SK-N-SH (cell line): Measurements from ENCODE around the gene ZKSCAN3.

Source experiments
- EP300 ChIP-seq, 2 experiments: IDR thresholded peaks; 2 replicates each; pipeline versions ENCODE4 v1.4.0 to v1.6.1; 2012; ENCODE audit warnings: borderline replicate concordance in 1 of 2, low read depth in 1 of 2, low read length in 1 of 2
- EZH2phosphoT487 ChIP-seq: fragments of 200-600 bp; sonication (generic); IDR thresholded peaks from 2 replicates; pipeline ENCODE4 v1.6.1; 2017; ENCODE audit warnings: low read depth, mixed run types, mild to moderate bottlenecking, antibody characterized with exemption, moderate library complexity, borderline replicate concordance
- FOXJ3 ChIP-seq: sonication (generic); formaldehyde crosslinking; IDR thresholded peaks from 2 replicates; pipeline ENCODE4 v1.5.1; 2020; ENCODE audit warnings: mild to moderate bottlenecking, missing genetic modification reagents
- GABPA ChIP-seq: IDR thresholded peaks from 2 replicates; pipeline ENCODE4 v1.4.0; 2012; ENCODE audit warnings: low read depth, mild to moderate bottlenecking
- MAX ChIP-seq: IDR thresholded peaks from 2 replicates; pipeline ENCODE4 v1.4.0; 2012; ENCODE audit warnings: low read depth
- NRF1 ChIP-seq: IDR thresholded peaks from 2 replicates; pipeline ENCODE4 v1.6.1; 2012; ENCODE audit warnings: low read depth, mild to moderate bottlenecking, low read length
- POLR2AphosphoS5 ChIP-seq: IDR thresholded peaks from 2 replicates; pipeline ENCODE4 v1.6.1; 2012; ENCODE audit warnings: low read depth, low read length
- RAD21 ChIP-seq: IDR thresholded peaks from 2 replicates; pipeline ENCODE4 v1.6.1; 2012; ENCODE audit warnings: mild to moderate bottlenecking, low read length
- REST ChIP-seq: IDR thresholded peaks from 2 replicates; pipeline ENCODE4 v1.6.1; 2012; ENCODE audit warnings: mild to moderate bottlenecking, low read depth, low read length, moderate library complexity
- SMC3 ChIP-seq: IDR thresholded peaks from 2 replicates; pipeline ENCODE4 v1.6.1; 2012; ENCODE audit warnings: low read depth, low read length, improper control_type of control experiment
- TAF1 ChIP-seq: IDR thresholded peaks from 2 replicates; pipeline ENCODE4 v1.6.1; 2012; ENCODE audit warnings: low read depth, mild to moderate bottlenecking, low read length, moderate library complexity, borderline replicate concordance
- USF1 ChIP-seq: IDR thresholded peaks from 2 replicates; pipeline ENCODE4 v1.4.0; 2012; ENCODE audit warnings: low read depth, borderline replicate concordance
- TF ChIP-seq, protein P1 (sequence below): fragments of 200-600 bp; sonication (generic); IDR thresholded peaks from 2 replicates; pipeline ENCODE4 v1.6.1; 2017; ENCODE audit warnings: antibody characterized with exemption, mild to moderate bottlenecking, moderate library complexity
- TF ChIP-seq, protein P2 (sequence below): fragments of 150-350 bp; IDR thresholded peaks from 2 replicates; pipeline ENCODE4 v1.6.1; 2017; ENCODE audit warnings: antibody characterized with exemption, low read length, low read depth, borderline replicate concordance

DNA sequence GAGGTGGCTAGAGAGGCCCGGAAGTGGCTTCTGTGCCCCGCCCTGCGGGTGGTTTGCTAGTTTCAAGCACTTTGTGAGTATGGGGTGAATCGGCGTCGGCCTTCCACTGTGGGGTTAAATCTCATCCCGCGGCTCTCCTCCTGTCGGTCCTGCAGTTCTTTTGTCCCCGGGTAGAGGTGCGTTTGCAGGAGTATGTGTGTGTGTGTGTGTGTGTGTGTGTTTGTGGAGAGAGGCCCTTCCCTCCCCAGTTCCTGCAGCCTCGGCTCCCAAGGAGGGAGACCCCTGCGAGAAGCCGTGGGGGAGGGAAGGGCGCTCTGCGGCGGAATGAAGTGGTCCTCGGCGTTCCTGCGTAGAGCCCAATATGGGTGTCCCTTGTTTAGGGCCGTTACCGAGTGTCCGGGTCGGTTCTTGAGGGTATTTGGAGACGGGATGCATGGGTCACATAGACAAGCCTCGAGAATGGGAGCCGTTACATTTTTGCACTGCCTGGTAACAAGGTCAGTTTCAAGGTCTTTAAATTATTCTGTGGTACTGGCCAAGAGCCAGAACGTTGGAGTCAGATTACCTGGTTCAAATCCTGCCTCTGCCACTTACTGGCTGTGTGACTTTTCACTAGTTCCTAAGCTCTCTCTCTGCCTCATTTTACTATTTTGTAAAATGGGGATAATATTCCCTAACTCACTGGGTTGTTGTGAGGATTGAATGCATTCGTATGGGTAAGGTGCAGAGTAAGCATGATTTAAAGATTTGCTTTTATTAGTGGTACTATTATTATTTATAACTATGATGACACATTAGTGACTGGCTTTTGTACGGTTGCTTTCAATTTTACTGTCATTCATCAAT lies at the start of gene ZKSCAN3:
- TF ChIP-seq MAX (peak; percentile 40; the same call in 1 of the 2 replicates), GABPA (peak; percentile 78), FOXJ3 (CRISPR knock-in tag) (no peak), REST (0 out of 2 replicates have a peak, but pooled peaks have one; percentile 28), NRF1 (no peak), RAD21 (no peak; the same call in none of the 2 replicates), USF1 (no peak), TAF1 (peak; percentile 70), POLR2AphosphoS5 (peak; percentile 81), EP300 (IDR thresholded peaks at IDR 0.05; ENCODE audit: borderline replicate concordance in 1 of 2, low read depth in 1 of 2, low read length in 1 of 2) (no peak), EZH2phosphoT487 (no peak), SMC3 (no peak)
- TF ChIP-seq, protein P1, sequence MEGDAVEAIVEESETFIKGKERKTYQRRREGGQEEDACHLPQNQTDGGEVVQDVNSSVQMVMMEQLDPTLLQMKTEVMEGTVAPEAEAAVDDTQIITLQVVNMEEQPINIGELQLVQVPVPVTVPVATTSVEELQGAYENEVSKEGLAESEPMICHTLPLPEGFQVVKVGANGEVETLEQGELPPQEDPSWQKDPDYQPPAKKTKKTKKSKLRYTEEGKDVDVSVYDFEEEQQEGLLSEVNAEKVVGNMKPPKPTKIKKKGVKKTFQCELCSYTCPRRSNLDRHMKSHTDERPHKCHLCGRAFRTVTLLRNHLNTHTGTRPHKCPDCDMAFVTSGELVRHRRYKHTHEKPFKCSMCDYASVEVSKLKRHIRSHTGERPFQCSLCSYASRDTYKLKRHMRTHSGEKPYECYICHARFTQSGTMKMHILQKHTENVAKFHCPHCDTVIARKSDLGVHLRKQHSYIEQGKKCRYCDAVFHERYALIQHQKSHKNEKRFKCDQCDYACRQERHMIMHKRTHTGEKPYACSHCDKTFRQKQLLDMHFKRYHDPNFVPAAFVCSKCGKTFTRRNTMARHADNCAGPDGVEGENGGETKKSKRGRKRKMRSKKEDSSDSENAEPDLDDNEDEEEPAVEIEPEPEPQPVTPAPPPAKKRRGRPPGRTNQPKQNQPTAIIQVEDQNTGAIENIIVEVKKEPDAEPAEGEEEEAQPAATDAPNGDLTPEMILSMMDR, result no peak
- TF ChIP-seq, protein P2, sequence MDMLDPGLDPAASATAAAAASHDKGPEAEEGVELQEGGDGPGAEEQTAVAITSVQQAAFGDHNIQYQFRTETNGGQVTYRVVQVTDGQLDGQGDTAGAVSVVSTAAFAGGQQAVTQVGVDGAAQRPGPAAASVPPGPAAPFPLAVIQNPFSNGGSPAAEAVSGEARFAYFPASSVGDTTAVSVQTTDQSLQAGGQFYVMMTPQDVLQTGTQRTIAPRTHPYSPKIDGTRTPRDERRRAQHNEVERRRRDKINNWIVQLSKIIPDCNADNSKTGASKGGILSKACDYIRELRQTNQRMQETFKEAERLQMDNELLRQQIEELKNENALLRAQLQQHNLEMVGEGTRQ, result no peak
